Measurements from ENCODE around the gene ADRA1B.

Gene ADRA1B

DNA sequence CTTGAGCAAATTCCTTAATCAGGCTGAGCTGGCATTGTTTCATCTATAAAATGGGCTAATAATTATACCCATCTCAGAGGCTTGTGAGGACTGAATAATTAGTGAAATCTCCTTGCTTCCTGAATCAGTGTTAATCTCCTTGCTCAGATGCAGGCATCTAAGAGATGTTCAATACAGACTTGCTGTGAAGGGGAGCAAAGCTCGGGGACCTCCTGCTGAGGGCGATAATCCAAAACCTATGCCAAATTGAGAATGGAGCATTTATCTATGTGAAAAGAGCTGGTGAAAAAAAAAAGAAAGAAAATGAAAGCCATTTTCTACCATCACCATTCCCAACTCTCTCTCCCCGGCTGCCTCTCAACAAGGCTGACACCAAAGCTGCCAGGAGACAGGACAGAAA is 37.3 kb downstream of the ADRA1B start:
- FAIRE-seq (no peak), DNase-seq (ENCODE audit: insufficient read length, low spot score) (no peak)
- TF ChIP-seq, protein P1, sequence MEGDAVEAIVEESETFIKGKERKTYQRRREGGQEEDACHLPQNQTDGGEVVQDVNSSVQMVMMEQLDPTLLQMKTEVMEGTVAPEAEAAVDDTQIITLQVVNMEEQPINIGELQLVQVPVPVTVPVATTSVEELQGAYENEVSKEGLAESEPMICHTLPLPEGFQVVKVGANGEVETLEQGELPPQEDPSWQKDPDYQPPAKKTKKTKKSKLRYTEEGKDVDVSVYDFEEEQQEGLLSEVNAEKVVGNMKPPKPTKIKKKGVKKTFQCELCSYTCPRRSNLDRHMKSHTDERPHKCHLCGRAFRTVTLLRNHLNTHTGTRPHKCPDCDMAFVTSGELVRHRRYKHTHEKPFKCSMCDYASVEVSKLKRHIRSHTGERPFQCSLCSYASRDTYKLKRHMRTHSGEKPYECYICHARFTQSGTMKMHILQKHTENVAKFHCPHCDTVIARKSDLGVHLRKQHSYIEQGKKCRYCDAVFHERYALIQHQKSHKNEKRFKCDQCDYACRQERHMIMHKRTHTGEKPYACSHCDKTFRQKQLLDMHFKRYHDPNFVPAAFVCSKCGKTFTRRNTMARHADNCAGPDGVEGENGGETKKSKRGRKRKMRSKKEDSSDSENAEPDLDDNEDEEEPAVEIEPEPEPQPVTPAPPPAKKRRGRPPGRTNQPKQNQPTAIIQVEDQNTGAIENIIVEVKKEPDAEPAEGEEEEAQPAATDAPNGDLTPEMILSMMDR (IDR thresholded peaks at IDR 0.05; ENCODE audit: insufficient read depth, missing control alignments) = no peak

GRCh38 chr5:159955056-159955624 is 38.9 kb downstream of the ADRA1B start:
- FAIRE-seq = no peak
- TF ChIP-seq, protein P1 (IDR thresholded peaks at IDR 0.05; ENCODE audit: insufficient read depth, missing control alignments) = no peak
- no peak for DNase-seq (ENCODE audit: insufficient read length, low spot score)

- FAIRE-seq (no peak), DNase-seq (ENCODE audit: insufficient read length, low spot score) (no peak)
- TF ChIP-seq, protein P1 (IDR thresholded peaks at IDR 0.05; ENCODE audit: insufficient read depth, missing control alignments) = no peak
Measured at GRCh38 chr5:159956074-159956473, 39.8 kb downstream of the ADRA1B start.

DNA sequence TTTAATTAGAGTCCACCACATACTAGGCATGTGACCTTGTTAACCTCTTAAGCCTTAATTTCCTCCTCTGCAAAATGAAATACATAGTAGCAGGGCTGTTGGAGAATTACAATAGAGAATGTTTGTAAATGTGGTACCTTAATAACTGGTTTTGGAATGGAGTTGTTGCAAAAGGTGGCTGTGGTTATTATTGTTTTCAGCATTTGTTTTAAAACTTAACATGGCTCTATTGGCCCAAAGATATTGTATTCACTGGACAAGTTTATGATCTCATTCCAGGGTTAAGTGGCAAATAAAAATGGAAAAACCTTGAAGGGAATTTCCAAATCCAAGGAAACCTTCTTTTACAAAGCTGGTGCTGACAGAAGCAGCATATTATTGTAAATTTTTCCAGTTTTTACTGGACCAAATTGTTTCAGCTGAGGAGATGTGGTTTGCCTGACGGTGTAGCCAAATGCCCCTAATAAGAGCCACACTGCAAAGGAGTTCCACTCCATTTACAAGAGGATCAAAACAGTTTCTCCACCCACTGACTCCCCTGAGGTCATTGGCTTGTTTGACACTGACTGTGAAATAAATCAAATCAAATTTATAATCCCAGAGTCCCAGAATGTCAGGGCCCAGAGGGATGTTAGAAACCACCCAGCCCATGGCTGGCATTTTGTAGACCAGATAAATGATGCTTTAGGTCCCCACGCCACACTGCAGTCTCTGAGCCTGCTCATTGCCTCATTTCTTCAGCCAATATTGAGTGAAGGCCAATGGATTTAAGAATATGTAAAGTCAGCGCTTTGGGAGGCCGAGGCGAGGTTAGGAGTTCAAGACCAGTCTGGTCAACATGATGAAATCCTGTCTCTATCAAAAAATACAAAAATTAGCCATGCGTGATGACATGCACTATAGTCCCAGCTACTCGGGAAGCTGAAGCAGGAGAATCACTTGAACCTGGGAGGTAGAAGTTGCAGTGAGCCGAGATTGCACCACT is 45.2 kb downstream of the ADRA1B start:
- no peak for FAIRE-seq
- no peak for DNase-seq (ENCODE audit: insufficient read length, low spot score)
- TF ChIP-seq, protein P1 (IDR thresholded peaks at IDR 0.05; ENCODE audit: insufficient read depth, missing control alignments) = no peak

DNA sequence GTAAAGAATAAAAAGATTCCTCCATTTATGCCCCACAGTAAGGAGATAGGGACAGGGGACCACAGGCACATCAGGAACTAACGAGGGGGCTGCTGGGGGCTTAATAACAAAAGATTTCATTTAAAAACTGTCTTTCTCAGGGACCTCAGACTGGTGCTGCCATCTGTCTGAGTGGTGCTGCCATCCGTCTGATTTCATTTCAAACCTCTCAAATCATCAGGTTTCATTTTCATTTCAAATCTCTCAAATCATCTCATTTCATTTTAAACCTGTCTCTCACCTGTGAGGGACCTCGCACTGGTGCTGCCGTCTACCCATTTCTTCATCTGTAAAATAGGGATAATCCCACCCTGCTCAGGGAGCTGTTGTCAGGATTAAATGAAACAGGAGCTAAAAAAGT is 45.9 kb downstream of the ADRA1B start:
- no peak for FAIRE-seq
- TF ChIP-seq, protein P1 (IDR thresholded peaks at IDR 0.05; ENCODE audit: insufficient read depth, missing control alignments) = no peak
- DNase-seq (ENCODE audit: insufficient read length, low spot score) = no peak

GRCh38 chr5:159963935-159964334 is 47.7 kb downstream of the ADRA1B start:
- FAIRE-seq = no peak
- DNase-seq (ENCODE audit: insufficient read length, low spot score) = no peak
- TF ChIP-seq, protein P1 (IDR thresholded peaks at IDR 0.05; ENCODE audit: insufficient read depth, missing control alignments) = no peak
